Mononuclear cell (primary cell): Measurements from ENCODE around the gene LTBP1. TPM values are rescaled to one million over a fixed set of nuclear protein-coding genes. Genes with fewer than 3 reads are reported as not detected.
"Not testable (repeated sequence)": the region's sequence is repeated elsewhere in the genome, so short reads cannot be mapped to it uniquely, and the experiment has no call there.

Experiments
- H3K27me3 ChIP-seq: 2 replicates; pipeline ENCODE4 v1.6.0; 2011; ENCODE audit warnings: low read length, control low read depth; ENCODE audit not compliant: insufficient read depth
- H3K4me1 ChIP-seq: 2 replicates; pipeline ENCODE4 v1.5.1; 2011; ENCODE audit warnings: mild to moderate bottlenecking, low read length, control low read depth; ENCODE audit not compliant: insufficient read depth
- H3K4me3 ChIP-seq: 2 replicates; pipeline ENCODE4 v1.5.1; 2011; ENCODE audit warnings: mild to moderate bottlenecking, low read length, moderate library complexity
- H3K9me3 ChIP-seq: 2 replicates; pipeline ENCODE4 v1.5.1; 2011; ENCODE audit warnings: low read depth, mild to moderate bottlenecking, control low read depth, low read length
- total RNA-seq: library from RNA; depleted of rRNA; stranded (reverse); fragments of >200 nt; gene quantifications from one replicate; pipeline ENCODE4 v1.2.3, GENCODE V29; 2012

LTBP1 gene
- total RNA-seq, 1 donor: 13.6 TPM

- Histone ChIP-seq H3K4me3 (no peak overlapping the region), H3K27me3 (no peaks in the 10 kb centered on the region), H3K4me1 (no peaks in the 10 kb centered on the region), H3K9me3 (no peaks in the 10 kb centered on the region)
Observed at GRCh38 chr2:32963941-32964340, 17.2 kb downstream of the LTBP1 start.

GRCh38 chr2:32965523-32966171 lies 18.9 kb downstream of the LTBP1 start:
- Histone ChIP-seq H3K4me1 (no peaks in the 10 kb centered on the region), H3K27me3 (no peaks in the 10 kb centered on the region), H3K4me3 (no peak overlapping the region), H3K9me3 (no peaks in the 10 kb centered on the region)

- H3K4me3 ChIP-seq: no peak overlapping the region
- no peaks in the 10 kb centered on the region for H3K9me3 ChIP-seq
- H3K27me3 ChIP-seq: no peaks in the 10 kb centered on the region
- no peaks in the 10 kb centered on the region for H3K4me1 ChIP-seq
Observed at GRCh38 chr2:32969444-32970162, 22.9 kb downstream of the LTBP1 start.

- not testable (repeated sequence) for H3K27me3 ChIP-seq, H3K9me3 ChIP-seq, H3K4me1 ChIP-seq, H3K4me3 ChIP-seq
Observed at GRCh38 chr2:32973772-32974171, 27.0 kb downstream of the LTBP1 start.

- no peak overlapping the region for H3K4me3 ChIP-seq
- H3K27me3 ChIP-seq: peaks cover 4% of the 10 kb centered on the region
- H3K4me1 ChIP-seq: no peaks in the 10 kb centered on the region
- no peaks in the 10 kb centered on the region for H3K9me3 ChIP-seq
Observed at GRCh38 chr2:32976409-32977063, 29.8 kb downstream of the LTBP1 start.

GRCh38 chr2:32977228-32977758 lies 30.5 kb downstream of the LTBP1 start:
- H3K4me3 ChIP-seq: no peak overlapping the region
- H3K9me3 ChIP-seq: no peaks in the 10 kb centered on the region
- H3K27me3 ChIP-seq: peaks cover 4% of the 10 kb centered on the region
- no peaks in the 10 kb centered on the region for H3K4me1 ChIP-seq

GRCh38 chr2:32981612-32982011 lies 34.9 kb downstream of the LTBP1 start:
- H3K4me3 ChIP-seq: no peak overlapping the region
- H3K27me3 ChIP-seq: peaks cover 4% of the 10 kb centered on the region
- H3K4me1 ChIP-seq: no peaks in the 10 kb centered on the region
- no peaks in the 10 kb centered on the region for H3K9me3 ChIP-seq

GRCh38 chr2:32983193-32983924 lies 36.6 kb downstream of the LTBP1 start:
- H3K27me3 ChIP-seq, H3K4me1 ChIP-seq, H3K9me3 ChIP-seq, H3K4me3 ChIP-seq: not testable (repeated sequence)

GRCh38 chr2:32986480-32986879 lies 39.7 kb downstream of the LTBP1 start:
- no peaks in the 10 kb centered on the region for H3K27me3 ChIP-seq

GRCh38 chr2:32988525-32988924 lies 41.8 kb downstream of the LTBP1 start:
- H3K9me3 ChIP-seq: no peaks in the 10 kb centered on the region
- H3K27me3 ChIP-seq: no peaks in the 10 kb centered on the region
- H3K4me1 ChIP-seq: no peaks in the 10 kb centered on the region
- no peak overlapping the region for H3K4me3 ChIP-seq

More at GRCh38 chr2:32986480-32986879, 39.7 kb downstream of the LTBP1 start:
- Histone ChIP-seq H3K4me1 (no peaks in the 10 kb centered on the region), H3K9me3 (no peaks in the 10 kb centered on the region), H3K4me3 (no peak overlapping the region)

GRCh38 chr2:32990556-32990955 lies 43.8 kb downstream of the LTBP1 start:
- H3K27me3 ChIP-seq: no peaks in the 10 kb centered on the region
- no peaks in the 10 kb centered on the region for H3K4me1 ChIP-seq
- no peak overlapping the region for H3K4me3 ChIP-seq
- no peaks in the 10 kb centered on the region for H3K9me3 ChIP-seq

GRCh38 chr2:32991091-32991845 lies 44.5 kb downstream of the LTBP1 start:
- Histone ChIP-seq H3K4me1 (no peaks in the 10 kb centered on the region), H3K9me3 (no peaks in the 10 kb centered on the region), H3K4me3 (no peak overlapping the region), H3K27me3 (no peaks in the 10 kb centered on the region)

GRCh38 chr2:32993005-32993539 lies 46.3 kb downstream of the LTBP1 start:
- Histone ChIP-seq H3K4me3 (no peak overlapping the region), H3K4me1 (no peaks in the 10 kb centered on the region), H3K9me3 (no peaks in the 10 kb centered on the region), H3K27me3 (no peaks in the 10 kb centered on the region)

GRCh38 chr2:32997705-32998104 lies 51.0 kb downstream of the LTBP1 start:
- Histone ChIP-seq H3K9me3 (no peaks in the 10 kb centered on the region), H3K27me3 (no peaks in the 10 kb centered on the region), H3K4me1 (no peaks in the 10 kb centered on the region), H3K4me3 (no peak overlapping the region)
